H9 (cell line): ENCODE measurements around the gene NPIPA2. TPM values are rescaled to one million over a fixed set of nuclear protein-coding genes. Genes with fewer than 3 reads are reported as not detected.
"Not testable (repeated sequence)": the region's sequence is repeated elsewhere in the genome, so short reads cannot be mapped to it uniquely, and the experiment has no call there.

Experiments used
- DNase-seq: peaks from one replicate; pipeline ENCODE4 v3.0.0-alpha.2; 2017
- H2AFZ ChIP-seq: one replicate; pipeline ENCODE4 v1.6.1; 2013; ENCODE audit warnings: mild to moderate bottlenecking, low read length, control low read depth, moderate library complexity
- H2AK5ac ChIP-seq: 2 replicates; pipeline ENCODE4 v1.6.1; 2013; ENCODE audit warnings: low read length, control low read depth, mixed read lengths; ENCODE audit not compliant: insufficient read length
- H2BK120ac ChIP-seq: one replicate; pipeline ENCODE4 v1.6.1; 2013; ENCODE audit warnings: low read depth, mild to moderate bottlenecking, low read length, control low read depth, inconsistent platforms; ENCODE audit not compliant: poor library complexity, severe bottlenecking
- H2BK12ac ChIP-seq: 2 replicates; pipeline ENCODE4 v1.6.1; 2013; ENCODE audit warnings: low read length, control low read depth, mixed read lengths, low read depth; ENCODE audit not compliant: insufficient read length
- H2BK15ac ChIP-seq: 2 replicates; pipeline ENCODE4 v1.6.1; 2013; ENCODE audit warnings: low read depth, low read length, control low read depth
- H2BK20ac ChIP-seq: one replicate; pipeline ENCODE4 v1.6.1; 2013; ENCODE audit warnings: low read depth, mild to moderate bottlenecking, low read length, control low read depth, inconsistent platforms; ENCODE audit not compliant: poor library complexity, severe bottlenecking
- H2BK5ac ChIP-seq: 2 replicates; pipeline ENCODE4 v1.6.1; 2013; ENCODE audit warnings: low read length, control low read depth, mixed read lengths; ENCODE audit not compliant: insufficient read length
- H3K14ac ChIP-seq: 2 replicates; pipeline ENCODE4 v1.6.1; 2013; ENCODE audit warnings: low read length, control low read depth; ENCODE audit not compliant: insufficient read depth
- H3K18ac ChIP-seq: 2 replicates; pipeline ENCODE4 v1.6.1; 2013; ENCODE audit warnings: low read depth, mild to moderate bottlenecking, mixed read lengths, low read length, control low read depth; ENCODE audit not compliant: insufficient read length
- H3K23ac ChIP-seq: 2 replicates; pipeline ENCODE4 v1.6.1; 2013; ENCODE audit warnings: low read length, control low read depth, mixed read lengths, low read depth; ENCODE audit not compliant: insufficient read length
- H3K23me2 ChIP-seq: 2 replicates; pipeline ENCODE4 v1.6.1; 2013; ENCODE audit warnings: low read depth, mild to moderate bottlenecking, mixed read lengths, low read length, control low read depth; ENCODE audit not compliant: insufficient read length, poor library complexity, severe bottlenecking
- H3K27ac ChIP-seq: 2 replicates; pipeline ENCODE4 v1.5.1; 2013; ENCODE audit warnings: low read length, control low read depth, mixed read lengths, low read depth; ENCODE audit not compliant: insufficient read length
- H3K27me3 ChIP-seq: 2 replicates; pipeline ENCODE4 v1.6.1; 2013; ENCODE audit warnings: low read length, control low read depth, inconsistent platforms; ENCODE audit not compliant: insufficient read depth
- H3K4ac ChIP-seq: 2 replicates; pipeline ENCODE4 v1.6.1; 2013; ENCODE audit warnings: low read depth, mild to moderate bottlenecking, control low read depth, inconsistent platforms, low read length, moderate library complexity
- H3K4me1 ChIP-seq: 2 replicates; pipeline ENCODE4 v1.6.1; 2013; ENCODE audit warnings: low read length, control low read depth, inconsistent platforms; ENCODE audit not compliant: insufficient read depth
- H3K4me2 ChIP-seq: 2 replicates; pipeline ENCODE4 v1.6.1; 2013; ENCODE audit warnings: low read length, control low read depth, mixed read lengths; ENCODE audit not compliant: insufficient read length, insufficient read depth
- H3K56ac ChIP-seq: 2 replicates; pipeline ENCODE4 v1.6.1; 2013; ENCODE audit warnings: low read depth, mild to moderate bottlenecking, mixed read lengths, low read length, control low read depth; ENCODE audit not compliant: insufficient read length
- H3K79me1 ChIP-seq: 2 replicates; pipeline ENCODE4 v1.6.1; 2013; ENCODE audit warnings: low read depth, mild to moderate bottlenecking, moderate library complexity, low read length, control low read depth, inconsistent platforms; ENCODE audit not compliant: insufficient read depth, poor library complexity, severe bottlenecking
- H3K79me2 ChIP-seq: 2 replicates; pipeline ENCODE4 v1.6.1; 2013; ENCODE audit warnings: low read length, control low read depth, inconsistent platforms; ENCODE audit not compliant: insufficient read depth
- H3K9ac ChIP-seq: 2 replicates; pipeline ENCODE4 v1.6.1; 2013; ENCODE audit warnings: low read length, control low read depth, mixed read lengths; ENCODE audit not compliant: insufficient read length; ENCODE audit errors: extremely low read depth
- H3K9me3 ChIP-seq: one replicate; pipeline ENCODE4 v1.6.1; 2013; ENCODE audit warnings: low read depth, low read length, inconsistent platforms; ENCODE audit not compliant: control insufficient read depth
- H3T11ph ChIP-seq: one replicate; pipeline ENCODE4 v1.6.1; 2013; ENCODE audit warnings: mild to moderate bottlenecking, low read length, control low read depth, inconsistent platforms
- H4K20me1 ChIP-seq: one replicate; pipeline ENCODE4 v1.6.1; 2013; ENCODE audit not compliant: control insufficient read depth, insufficient read length, insufficient read depth
- H4K5ac ChIP-seq: 2 replicates; pipeline ENCODE4 v1.6.1; 2013; ENCODE audit warnings: low read depth, mild to moderate bottlenecking, mixed read lengths, low read length, control low read depth; ENCODE audit not compliant: insufficient read length
- H4K8ac ChIP-seq: replicated peaks from 2 replicates; pipeline ENCODE4 v1.6.1; 2013; ENCODE audit warnings: low read length, control low read depth, mixed read lengths, low read depth; ENCODE audit not compliant: insufficient read length
- H4K91ac ChIP-seq: 2 replicates; pipeline ENCODE4 v1.6.1; 2013; ENCODE audit warnings: low read depth, mild to moderate bottlenecking, moderate library complexity, mixed read lengths, low read length, control low read depth; ENCODE audit not compliant: insufficient read length
- H3K27ac Mint-ChIP-seq, 3 experiments: 2 replicates in 2 of 3; 3 replicates in 1 of 3; pipeline ENCODE4 v1.8.0; 2020 to 2021; ENCODE audit warnings: mixed read lengths in 3 of 3, mild to moderate bottlenecking in 1 of 3, moderate library complexity in 1 of 3
- H3K27me3 Mint-ChIP-seq: 2 replicates; pipeline ENCODE4 v1.8.0; 2021; ENCODE audit warnings: low read depth, mild to moderate bottlenecking, moderate library complexity, mixed read lengths
- H3K36me3 Mint-ChIP-seq, 3 experiments: 2 replicates in 2 of 3; 3 replicates in 1 of 3; pipeline ENCODE4 v1.8.0; 2020 to 2021; ENCODE audit warnings: low read depth in 3 of 3, mixed read lengths in 3 of 3; ENCODE audit not compliant: insufficient read depth in 1 of 3
- H3K4me1 Mint-ChIP-seq, 2 experiments: 2 replicates each; pipeline ENCODE4 v1.8.0; 2020; ENCODE audit warnings: mixed read lengths in 2 of 2
- H3K4me3 Mint-ChIP-seq, 2 experiments: 2 replicates in 1 of 2; 3 replicates in 1 of 2; pipeline ENCODE4 v1.8.0; 2020 to 2021; ENCODE audit warnings: mild to moderate bottlenecking in 2 of 2, mixed read lengths in 2 of 2, moderate library complexity in 1 of 2
- H3K9me3 Mint-ChIP-seq, 2 experiments: 2 replicates in 1 of 2; 3 replicates in 1 of 2; pipeline ENCODE4 v1.8.0; 2020; ENCODE audit warnings: mild to moderate bottlenecking in 2 of 2, mixed read lengths in 2 of 2, moderate library complexity in 1 of 2
- WGBS: extraction: QIAGEN DNeasy Blood & Tissue Kit; methylation state at CpG from one replicate; pipeline ENCODE4 v1.1.7; 2013; ENCODE audit warnings: missing lambda C conversion rate, low lambda C conversion rate, mixed read lengths; ENCODE audit not compliant: insufficient read length; ENCODE audit errors: extremely low coverage; 5-methylcytosine and 5-hydroxymethylcytosine counted together
- long read RNA-seq: library from polyadenylated mRNA; unstranded; transcript quantifications from one replicate; pipeline ENCODE4 v2.0.0, GENCODE V29; 2020
- total RNA-seq: library from RNA; stranded (reverse); gene quantifications from 2 replicates; pipeline ENCODE4 v1.2.1, GENCODE V29; 2021

The NPIPA2 gene
- 15.8 and 16.6 TPM in 2 replicates for total RNA-seq
- long read RNA-seq, partial matches to known transcripts, result 0 of 7 reads
- long read RNA-seq, other reads (novel, unspliced or antisense), result 7 of 7 reads

- H4K91ac ChIP-seq, H3K9ac ChIP-seq, DNase-seq, H2BK12ac ChIP-seq, H3K4ac ChIP-seq, H4K20me1 ChIP-seq, H3K14ac ChIP-seq, H3K79me2 ChIP-seq, H3K27ac ChIP-seq, H4K8ac ChIP-seq, H3K27me3 ChIP-seq, H3K23me2 ChIP-seq, H2BK20ac ChIP-seq, H3T11ph ChIP-seq, H3K18ac ChIP-seq, H2AK5ac ChIP-seq, H3K27me3 Mint-ChIP-seq, H3K23ac ChIP-seq, H3K27ac Mint-ChIP-seq, H3K4me1 Mint-ChIP-seq, H3K56ac ChIP-seq, H3K79me1 ChIP-seq, H2BK120ac ChIP-seq, H2BK5ac ChIP-seq, H4K5ac ChIP-seq, H3K4me1 ChIP-seq, H3K9me3 Mint-ChIP-seq, H3K36me3 Mint-ChIP-seq, H2BK15ac ChIP-seq, H2AFZ ChIP-seq, H3K4me3 Mint-ChIP-seq, H3K9me3 ChIP-seq, H3K4me2 ChIP-seq: not testable (repeated sequence)
- no CpG with 5 or more reads among the region's 73 CpGs for WGBS
These were observed at the start of gene NPIPA2 for GRCh38 chr16:14742273-14743128. TSS of gene NPIPA2 (plus strand) at chr16:14742533. CDS start at chr16:14748066, 5,533 bp downstream.

GRCh38 chr16:14694129-14694528, 48.2 kb upstream of the NPIPA2 start, which contains the start of gene PLA2G10:
TSS of gene PLA2G10 (minus strand) at chr16:14694308. CDS start at chr16:14694229, 79 bp downstream.
- not testable (repeated sequence) for H3K36me3 Mint-ChIP-seq, H4K8ac ChIP-seq

More at GRCh38 chr16:14694129-14694528, 48.2 kb upstream of the NPIPA2 start, which contains the start of gene PLA2G10:
- H4K20me1 ChIP-seq, H2BK120ac ChIP-seq, H2AFZ ChIP-seq, H2AK5ac ChIP-seq, H2BK20ac ChIP-seq, H3K14ac ChIP-seq, H3T11ph ChIP-seq, H3K9ac ChIP-seq, H3K79me2 ChIP-seq, DNase-seq, H3K4me1 Mint-ChIP-seq, H3K4me2 ChIP-seq, H4K5ac ChIP-seq, H3K4me1 ChIP-seq, H3K27ac Mint-ChIP-seq, H3K56ac ChIP-seq, H3K4me3 Mint-ChIP-seq, H3K27ac ChIP-seq, H3K4ac ChIP-seq, H2BK5ac ChIP-seq, H2BK12ac ChIP-seq, H3K18ac ChIP-seq, H3K9me3 ChIP-seq, H3K27me3 ChIP-seq, H3K9me3 Mint-ChIP-seq, H3K23me2 ChIP-seq, H3K27me3 Mint-ChIP-seq, H3K23ac ChIP-seq, H3K79me1 ChIP-seq, H4K91ac ChIP-seq, H2BK15ac ChIP-seq: not testable (repeated sequence)
- no CpG with 5 or more reads among the region's 28 CpGs for WGBS
